Measurements from ENCODE around the gene APLP1.
"Not testable (repeated sequence)": the region's sequence is repeated elsewhere in the genome, so short reads cannot be mapped to it uniquely, and the experiment has no call there.

Gene APLP1

DNA sequence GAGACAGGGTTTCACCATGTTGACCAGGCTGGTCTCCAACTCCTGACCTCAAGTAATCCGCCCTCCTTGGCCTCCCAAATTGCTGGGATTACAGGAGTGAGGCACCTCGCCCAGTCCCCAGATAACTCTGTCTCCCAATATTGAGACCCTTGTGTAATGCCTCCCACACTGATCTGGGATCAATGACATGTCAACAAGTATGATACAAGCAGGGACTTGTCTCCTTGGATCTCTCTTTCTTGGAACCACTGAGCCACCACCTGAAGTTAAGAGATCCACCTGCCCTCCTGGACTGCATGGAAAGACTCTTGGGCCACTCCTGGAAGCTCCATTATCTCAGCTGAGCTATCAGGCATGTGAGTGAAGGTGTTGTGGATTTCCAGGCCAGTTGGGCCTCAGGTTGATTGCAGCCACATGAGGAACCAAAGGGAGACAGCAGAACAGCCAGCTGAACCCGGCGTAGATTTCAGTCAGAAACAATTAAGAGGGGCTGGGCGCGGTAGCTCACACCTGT, 16.9 kb downstream of the APLP1 start:
- ChIA-PET POLR2A (no interaction called here), CTCF (interaction anchor here (1.1 to 2.0 kb wide), 3 partner anchors 47 to 64 kb away, joined by 3 to 9 read pairs (median 8); no protein-coding TSS in a partner anchor)
- H3K4me3 ChIP-seq (ENCODE audit: low read depth, low read length), result no peak overlapping the region
- TF ChIP-seq, protein P1, sequence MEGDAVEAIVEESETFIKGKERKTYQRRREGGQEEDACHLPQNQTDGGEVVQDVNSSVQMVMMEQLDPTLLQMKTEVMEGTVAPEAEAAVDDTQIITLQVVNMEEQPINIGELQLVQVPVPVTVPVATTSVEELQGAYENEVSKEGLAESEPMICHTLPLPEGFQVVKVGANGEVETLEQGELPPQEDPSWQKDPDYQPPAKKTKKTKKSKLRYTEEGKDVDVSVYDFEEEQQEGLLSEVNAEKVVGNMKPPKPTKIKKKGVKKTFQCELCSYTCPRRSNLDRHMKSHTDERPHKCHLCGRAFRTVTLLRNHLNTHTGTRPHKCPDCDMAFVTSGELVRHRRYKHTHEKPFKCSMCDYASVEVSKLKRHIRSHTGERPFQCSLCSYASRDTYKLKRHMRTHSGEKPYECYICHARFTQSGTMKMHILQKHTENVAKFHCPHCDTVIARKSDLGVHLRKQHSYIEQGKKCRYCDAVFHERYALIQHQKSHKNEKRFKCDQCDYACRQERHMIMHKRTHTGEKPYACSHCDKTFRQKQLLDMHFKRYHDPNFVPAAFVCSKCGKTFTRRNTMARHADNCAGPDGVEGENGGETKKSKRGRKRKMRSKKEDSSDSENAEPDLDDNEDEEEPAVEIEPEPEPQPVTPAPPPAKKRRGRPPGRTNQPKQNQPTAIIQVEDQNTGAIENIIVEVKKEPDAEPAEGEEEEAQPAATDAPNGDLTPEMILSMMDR (IDR thresholded peaks at IDR 0.05; ENCODE audit: insufficient read depth, low read length, missing control alignments), result no peak
- DNase-seq (ENCODE audit: low read depth, low spot score), result no peak

GRCh38 chr19:35885904-35886303, 17.5 kb downstream of the APLP1 start:
- CTCF ChIA-PET, result interaction anchor here (1.1 to 2.0 kb wide), 3 partner anchors 46 to 63 kb away, joined by 3 to 9 read pairs (median 8); no protein-coding TSS in a partner anchor
- TF ChIP-seq, protein P1 (IDR thresholded peaks at IDR 0.05; ENCODE audit: insufficient read depth, low read length, missing control alignments), result no peak
- DNase-seq (ENCODE audit: low read depth, low spot score), result no peak
- POLR2A ChIA-PET, result no interaction called here
- H3K4me3 ChIP-seq (ENCODE audit: low read depth, low read length), result no peak overlapping the region

DNA sequence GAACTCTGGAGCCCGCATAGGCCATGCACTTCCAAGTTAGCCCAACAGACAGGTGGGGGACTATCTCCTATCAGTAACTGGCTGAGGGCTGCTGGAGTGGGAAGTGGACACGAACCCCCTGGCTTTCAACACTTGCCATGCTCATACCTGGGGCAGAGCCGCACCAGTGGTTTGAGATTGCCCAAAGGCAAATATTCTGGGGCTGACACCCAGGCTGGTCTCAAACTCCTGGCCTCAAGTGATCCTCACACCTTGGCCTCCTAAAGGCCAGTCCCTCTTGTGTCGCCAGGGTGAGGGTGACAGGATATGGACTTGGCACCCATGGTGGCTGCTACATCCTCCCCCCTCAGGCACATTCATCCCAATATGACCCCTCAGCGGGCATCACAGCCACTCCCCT, 18.8 kb downstream of the APLP1 start:
- ChIA-PET CTCF (interaction anchor here (0.8 kb wide), 1 partner anchor 45 kb away, joined by 3 read pairs; no protein-coding TSS in a partner anchor), POLR2A (no interaction called here)
- TF ChIP-seq, protein P1 (IDR thresholded peaks at IDR 0.05; ENCODE audit: insufficient read depth, low read length, missing control alignments), result no peak
- no peak overlapping the region for H3K4me3 ChIP-seq (ENCODE audit: low read depth, low read length)
- no peak for DNase-seq (ENCODE audit: low read depth, low spot score)

DNA sequence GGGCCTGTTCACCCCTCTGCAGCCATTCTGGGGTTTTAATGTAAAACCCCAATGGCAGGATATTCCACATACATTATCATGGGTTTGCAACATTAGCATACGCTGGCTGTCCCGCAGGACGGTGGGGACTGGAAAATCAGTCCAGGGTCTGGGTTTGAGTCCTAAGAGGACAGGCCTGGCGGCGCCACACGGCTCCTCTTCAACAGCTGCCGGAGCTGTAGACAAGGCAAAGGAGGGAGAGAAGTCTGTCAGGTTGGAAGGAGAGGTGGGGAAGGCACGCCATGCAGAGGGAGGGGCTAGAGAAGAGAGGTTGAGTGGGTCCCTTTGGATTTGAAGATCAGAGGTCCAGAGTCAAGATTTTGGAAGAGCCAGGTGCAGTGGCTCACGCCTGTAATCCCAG, 20.0 kb downstream of the APLP1 start:
- ChIA-PET CTCF (interaction anchor here (1.0 to 1.4 kb wide), 2 partner anchors 43 to 173 kb away, joined by 3 read pairs; no protein-coding TSS in a partner anchor), POLR2A (interaction anchor here (1.1 kb wide), 1 partner anchor 43 kb away, joined by 3 read pairs; no protein-coding TSS in a partner anchor)
- TF ChIP-seq, protein P1 (IDR thresholded peaks at IDR 0.05; ENCODE audit: insufficient read depth, low read length, missing control alignments), result no peak
- no peak for DNase-seq (ENCODE audit: low read depth, low spot score)
- no peak overlapping the region for H3K4me3 ChIP-seq (ENCODE audit: low read depth, low read length)

GRCh38 chr19:35889370-35890112, 21.2 kb downstream of the APLP1 start:
- TF ChIP-seq, protein P1 (IDR thresholded peaks at IDR 0.05; ENCODE audit: insufficient read depth, low read length, missing control alignments), result no peak
- DNase-seq (ENCODE audit: low read depth, low spot score), result no peak
- H3K4me3 ChIP-seq (ENCODE audit: low read depth, low read length), result no peak overlapping the region
- POLR2A ChIA-PET, result no interaction called here
- CTCF ChIA-PET, result interaction anchor here (1.2 to 1.4 kb wide), 2 partner anchors 43 to 171 kb away, joined by 3 to 4 read pairs; no protein-coding TSS in a partner anchor

DNA sequence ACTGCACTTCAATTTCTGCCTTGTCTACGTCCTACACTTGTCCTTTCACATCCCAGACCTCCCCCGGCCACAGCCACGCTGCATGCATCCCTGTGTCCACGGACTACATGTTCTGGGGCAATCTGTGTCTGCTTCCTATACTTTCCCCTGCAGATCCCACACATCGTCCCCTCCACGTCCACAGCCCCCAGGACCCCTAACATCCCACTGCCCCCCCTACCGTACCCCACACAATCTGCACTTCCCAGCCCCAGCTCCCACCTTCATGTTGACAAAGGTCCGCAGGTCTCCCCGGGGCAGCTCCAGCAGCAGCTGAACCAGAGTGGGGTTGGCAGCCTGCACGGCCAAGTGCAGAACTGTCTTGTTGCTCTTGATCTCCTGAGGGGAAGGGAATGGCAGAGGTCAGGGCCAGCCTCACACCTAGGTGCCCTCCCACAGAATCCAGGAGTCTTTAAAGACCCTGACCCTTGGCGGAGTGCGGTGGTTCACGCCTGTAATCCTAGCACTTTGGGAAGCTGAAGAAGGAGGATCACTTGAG, 21.8 kb downstream of the APLP1 start:
- TF ChIP-seq, protein P1 (IDR thresholded peaks at IDR 0.05; ENCODE audit: insufficient read depth, low read length, missing control alignments), result no peak
- CTCF ChIA-PET, result interaction anchor here (1.2 kb wide), 1 partner anchor 42 kb away, joined by 4 read pairs; no protein-coding TSS in a partner anchor
- POLR2A ChIA-PET, result no interaction called here
- no peak overlapping the region for H3K4me3 ChIP-seq (ENCODE audit: low read depth, low read length)
- DNase-seq (ENCODE audit: low read depth, low spot score), result no peak

- DNase-seq (ENCODE audit: low read depth, low spot score); POLR2A ChIA-PET; H3K4me3 ChIP-seq (ENCODE audit: low read depth, low read length): not testable (repeated sequence)
- CTCF ChIA-PET, result interaction anchor here (0.7 to 3.1 kb wide), 4 partner anchors 9 to 166 kb away, joined by 3 to 34 read pairs (median 3); no protein-coding TSS in a partner anchor
Measured at GRCh38 chr19:35891819-35892218, 23.4 kb downstream of the APLP1 start.

Measured in AG04449 (cell line).